Hepatocyte (in vitro differentiated cells): Measurements from ENCODE around the gene SLC25A18. TPM values are rescaled to one million over a fixed set of nuclear protein-coding genes. Genes with fewer than 3 reads are reported as not detected.

Source experiments
- DNase-seq: peaks from one replicate; pipeline ENCODE4 v3.0.0-alpha.2; 2016; ENCODE audit warnings: low spot score
- H2AFZ ChIP-seq: fragments of 200-600 bp; sonication (generic); 2 replicates; pipeline ENCODE4 v1.6.0; 2016; ENCODE audit warnings: antibody characterized with exemption, mild to moderate bottlenecking
- H3K27ac ChIP-seq: fragments of 200-600 bp; sonication (generic); 2 replicates; pipeline ENCODE4 v1.5.1; 2016; ENCODE audit warnings: mild to moderate bottlenecking
- H3K27me3 ChIP-seq: fragments of 200-600 bp; sonication (generic); 2 replicates; pipeline ENCODE4 v1.6.1; 2016
- H3K36me3 ChIP-seq: fragments of 200-600 bp; sonication (generic); replicated peaks from 2 replicates; pipeline ENCODE4 v1.5.1; 2016; ENCODE audit warnings: low read depth; ENCODE audit not compliant: insufficient read depth
- H3K4me1 ChIP-seq: fragments of 200-600 bp; sonication (generic); 2 replicates; pipeline ENCODE4 v1.5.1; 2016; ENCODE audit warnings: mild to moderate bottlenecking, moderate library complexity; ENCODE audit not compliant: insufficient read depth
- H3K4me2 ChIP-seq: fragments of 200-600 bp; sonication (generic); 2 replicates; pipeline ENCODE4 v1.6.0; 2016
- H3K4me3 ChIP-seq: fragments of 200-600 bp; sonication (generic); 2 replicates; pipeline ENCODE4 v1.5.1; 2016; ENCODE audit warnings: mild to moderate bottlenecking
- H3K79me2 ChIP-seq: fragments of 200-600 bp; sonication (generic); 2 replicates; pipeline ENCODE4 v1.6.0; 2017; ENCODE audit warnings: mild to moderate bottlenecking
- H3K9me2 ChIP-seq: fragments of 200-600 bp; sonication (generic); replicated peaks from 2 replicates; pipeline ENCODE4 v1.6.0; 2017; ENCODE audit warnings: mild to moderate bottlenecking; ENCODE audit not compliant: insufficient read depth
- H3K9me3 ChIP-seq: fragments of 200-600 bp; sonication (generic); 2 replicates; pipeline ENCODE4 v1.5.1; 2016; ENCODE audit warnings: low read depth, mild to moderate bottlenecking
- H4K20me1 ChIP-seq: fragments of 200-600 bp; sonication (generic); 2 replicates; pipeline ENCODE4 v1.6.0; 2016; ENCODE audit warnings: mild to moderate bottlenecking; ENCODE audit not compliant: insufficient read depth, poor library complexity, severe bottlenecking
- CTCF ChIP-seq: fragments of 200-600 bp; sonication (generic); IDR thresholded peaks from 2 replicates; pipeline ENCODE4 v1.5.1; 2016; ENCODE audit warnings: antibody characterized with exemption, mild to moderate bottlenecking; ENCODE audit not compliant: poor library complexity
- EZH2 ChIP-seq: fragments of 200-600 bp; sonication (generic); IDR thresholded peaks from 2 replicates; pipeline ENCODE4 v1.6.1; 2016; ENCODE audit warnings: antibody characterized with exemption, mild to moderate bottlenecking, borderline replicate concordance
- EZH2phosphoT487 ChIP-seq: fragments of 200-600 bp; sonication (generic); IDR thresholded peaks from one replicate; pipeline ENCODE4 v1.6.1; 2018; ENCODE audit warnings: antibody characterized with exemption, mild to moderate bottlenecking, low read depth, moderate library complexity; ENCODE audit not compliant: unreplicated experiment, severe bottlenecking
- WGBS: methylation state at CpG from one replicate; pipeline ENCODE4 v1.1.6; 2016; ENCODE audit warnings: low lambda C conversion rate; ENCODE audit errors: missing lambda C conversion rate; 5-methylcytosine and 5-hydroxymethylcytosine counted together
- polyA plus RNA-seq: library from polyadenylated mRNA; unstranded; fragments of >200 nt; fragmentation: Nextera tagmentation; extraction: Ambion mirVana; gene quantifications from 2 replicates; pipeline ENCODE4 v1.2.1, GENCODE V29; 2016
- total RNA-seq: library from RNA; depleted of rRNA; stranded (reverse); fragments of >200 nt; gene quantifications from 2 replicates; pipeline ENCODE4 v1.2.3, GENCODE V29; 2014

The SLC25A18 gene
- total and polyA plus RNA-seq, 2 experiments from 2014 or later = 3.5 to 4.2 TPM

- H3K4me2 ChIP-seq = no peak overlapping the region
- H3K4me1 ChIP-seq = no peaks in the 10 kb centered on the region
- no peaks in the 10 kb centered on the region for H4K20me1 ChIP-seq
- TF ChIP-seq EZH2 = no peak
- no peak for TF ChIP-seq EZH2phosphoT487
- no peak for TF ChIP-seq CTCF
- no peak overlapping the region for H2AFZ ChIP-seq
- 83% methylated on average over 11 of the region's 11 CpGs for WGBS
- no peaks in the 10 kb centered on the region for H3K9me3 ChIP-seq
- H3K9me2 ChIP-seq = no peaks in the 10 kb centered on the region
- no peak for DNase-seq
- H3K27me3 ChIP-seq = no peaks in the 10 kb centered on the region
- no peaks in the 10 kb centered on the region for H3K79me2 ChIP-seq
- H3K27ac ChIP-seq = no peak overlapping the region
- H3K36me3 ChIP-seq = no peaks in the 10 kb centered on the region
- H3K4me3 ChIP-seq = no peak overlapping the region
Observed at GRCh38 chr22:17578136-17578754, 14.9 kb downstream of the SLC25A18 start.

- no peak overlapping the region for H2AFZ ChIP-seq
- H3K9me2 ChIP-seq = no peaks in the 10 kb centered on the region
- no peaks in the 10 kb centered on the region for H4K20me1 ChIP-seq
- H3K27me3 ChIP-seq = no peaks in the 10 kb centered on the region
- no peaks in the 10 kb centered on the region for H3K9me3 ChIP-seq
- no peak overlapping the region for H3K4me2 ChIP-seq
- TF ChIP-seq EZH2phosphoT487 = no peak
- TF ChIP-seq EZH2 = no peak
- TF ChIP-seq CTCF = no peak
- no peak overlapping the region for H3K4me3 ChIP-seq
- H3K4me1 ChIP-seq = no peaks in the 10 kb centered on the region
- WGBS = 90% methylated on average over 14 of the region's 14 CpGs
- H3K36me3 ChIP-seq = no peaks in the 10 kb centered on the region
- no peak for DNase-seq
- H3K79me2 ChIP-seq = no peaks in the 10 kb centered on the region
- no peak overlapping the region for H3K27ac ChIP-seq
Observed at GRCh38 chr22:17579535-17579981, 16.3 kb downstream of the SLC25A18 start.

- Histone ChIP-seq H3K36me3 (no peaks in the 10 kb centered on the region), H2AFZ (no peak overlapping the region), H3K4me2 (no peak overlapping the region), H3K79me2 (no peaks in the 10 kb centered on the region), H3K4me3 (no peak overlapping the region), H4K20me1 (no peaks in the 10 kb centered on the region), H3K27me3 (no peaks in the 10 kb centered on the region), H3K9me3 (no peaks in the 10 kb centered on the region), H3K4me1 (no peaks in the 10 kb centered on the region), H3K9me2 (no peaks in the 10 kb centered on the region), H3K27ac (no peak overlapping the region)
- WGBS = 56% methylated on average over 15 of the region's 15 CpGs
- no peak for TF ChIP-seq CTCF
- no peak for TF ChIP-seq EZH2
- TF ChIP-seq EZH2phosphoT487 = no peak
- no peak for DNase-seq
Observed at GRCh38 chr22:17580441-17581031, 17.2 kb downstream of the SLC25A18 start.
